ENCODE data around the gene LDLR.
A peak's percentile ranks its signal among the peaks of the same experiment; 100 is the strongest.
"Not testable (repeated sequence)": the region's sequence is repeated elsewhere in the genome, so short reads cannot be mapped to it uniquely, and the experiment has no call there.

Gene LDLR

DNA sequence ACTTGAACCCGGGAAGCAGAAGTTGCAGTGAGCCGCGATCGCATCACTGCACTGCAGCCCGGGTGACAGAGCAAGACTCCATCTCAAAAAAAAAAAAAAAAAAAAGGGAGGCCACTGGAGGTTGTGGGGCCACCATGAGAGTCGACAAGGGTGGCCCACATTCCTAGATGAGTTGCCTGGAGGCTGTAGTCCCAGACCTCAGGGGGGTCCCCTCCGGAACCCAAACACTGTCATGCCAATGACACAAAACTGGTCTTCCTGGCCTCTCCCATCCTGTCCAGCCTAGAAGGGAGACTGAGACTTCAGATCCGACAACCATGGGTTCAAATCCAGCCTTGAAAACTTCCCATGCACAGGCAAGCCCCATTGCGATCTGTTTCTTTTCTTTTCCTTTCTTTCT is 51.6 kb downstream of the LDLR start:
- no peak for DNase-seq (ENCODE audit: low read depth in 2 of 2)

DNA sequence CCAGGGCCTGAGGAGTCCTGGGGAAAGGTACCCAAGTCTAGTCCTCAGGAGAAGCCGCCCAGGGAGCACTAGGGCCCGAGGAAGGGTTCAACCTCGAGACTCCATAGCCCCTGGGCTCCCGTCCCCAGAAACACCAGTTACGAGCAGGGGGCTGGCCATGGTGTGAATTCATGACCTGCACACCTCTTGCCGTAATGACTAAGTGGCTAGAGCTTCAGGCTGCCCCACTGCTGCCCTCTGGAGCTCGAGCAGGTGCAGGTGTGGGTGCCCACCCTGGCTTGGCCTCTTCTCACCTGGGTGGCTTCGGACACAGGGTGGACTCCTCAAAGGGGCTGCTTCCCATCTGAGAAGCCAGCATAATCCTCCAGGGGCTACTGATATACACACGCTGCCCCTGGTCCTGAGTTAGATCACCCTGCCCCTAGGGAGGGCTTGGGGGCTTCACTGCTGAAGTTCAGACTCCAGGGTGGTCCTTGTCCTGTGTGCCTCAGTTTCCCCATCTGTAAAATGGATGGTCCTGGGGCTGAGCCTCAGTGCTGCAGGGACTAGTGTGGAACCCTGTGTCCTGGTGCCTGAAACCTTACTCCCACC is 52.8 kb downstream of the LDLR start:
- no peak for DNase-seq (ENCODE audit: low read depth in 2 of 2)

DNA sequence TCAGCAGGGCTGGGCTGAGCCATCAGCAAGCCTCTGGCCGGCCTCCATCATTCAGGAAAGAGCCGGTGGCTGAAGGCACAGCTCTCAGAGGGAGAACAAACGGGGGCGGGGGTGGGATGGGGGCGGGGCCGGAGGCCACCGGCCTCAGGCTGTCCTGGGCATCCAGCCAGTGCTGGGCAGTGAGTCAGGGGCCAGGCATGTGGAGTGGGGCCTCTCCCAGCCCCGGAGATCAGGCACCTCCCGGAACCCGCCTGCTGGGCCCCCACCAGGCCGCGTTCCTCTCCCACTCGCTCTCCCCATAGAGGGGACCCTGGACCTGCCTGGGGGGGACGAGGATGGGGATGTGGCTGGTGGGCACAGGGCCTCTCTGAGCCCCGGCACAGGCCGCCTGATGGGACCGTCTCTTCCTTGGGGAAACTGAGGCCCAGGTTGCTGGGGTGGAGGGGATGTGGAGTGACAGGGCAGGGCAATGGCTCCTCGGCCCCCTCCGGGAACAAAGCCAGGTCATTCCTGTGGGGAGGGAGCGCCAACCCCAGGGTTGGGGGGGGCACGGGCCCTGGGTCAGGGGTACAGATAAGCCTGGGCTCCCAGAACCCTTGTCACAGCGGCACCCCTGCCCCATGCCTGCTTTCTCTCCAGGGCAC is 53.4 kb downstream of the LDLR start:
- no peak for DNase-seq (ENCODE audit: low read depth in 2 of 2)

DNA sequence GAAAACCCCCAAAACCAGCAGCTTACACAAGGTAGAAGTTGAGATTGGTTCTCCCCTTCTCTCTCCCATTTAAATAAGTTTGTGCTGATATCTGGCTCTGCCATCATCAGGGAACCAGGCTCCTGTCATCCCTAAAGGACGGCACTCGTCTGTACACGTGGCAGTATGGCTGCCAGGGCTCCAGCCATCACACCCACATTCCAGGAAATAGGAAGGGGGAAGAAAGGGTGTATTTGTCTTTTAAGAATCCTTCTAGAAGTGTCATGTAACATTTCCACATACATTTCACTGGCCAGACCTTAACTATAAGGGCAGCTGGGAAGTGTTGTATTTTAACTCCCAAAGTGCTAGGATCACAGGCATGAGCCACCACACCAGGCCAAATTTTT is 56.3 kb downstream of the LDLR start:
- DNase-seq (ENCODE audit: low read depth in 2 of 2) = no peak

DNA sequence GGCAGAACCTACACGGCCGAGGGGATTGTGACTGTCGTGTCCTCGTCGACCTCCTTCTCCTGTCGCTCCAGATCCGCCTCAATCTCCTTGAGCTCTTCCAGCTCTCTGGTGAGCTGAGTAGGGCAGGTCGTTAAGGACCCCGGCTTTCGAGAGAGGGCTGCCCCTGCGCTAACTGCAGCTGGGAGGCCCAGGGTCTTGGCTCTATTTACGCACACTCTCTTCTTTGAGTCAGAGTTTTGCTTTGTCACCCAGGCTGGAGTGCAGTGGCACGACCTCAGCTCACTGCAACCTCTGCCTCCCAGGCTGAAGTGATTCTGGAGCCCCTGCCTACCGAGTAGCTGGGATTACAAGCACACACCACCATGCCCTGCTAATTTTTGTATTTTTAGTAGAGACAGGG is 58.7 kb downstream of the LDLR start:
- no peak for DNase-seq (ENCODE audit: low read depth in 2 of 2)

DNA sequence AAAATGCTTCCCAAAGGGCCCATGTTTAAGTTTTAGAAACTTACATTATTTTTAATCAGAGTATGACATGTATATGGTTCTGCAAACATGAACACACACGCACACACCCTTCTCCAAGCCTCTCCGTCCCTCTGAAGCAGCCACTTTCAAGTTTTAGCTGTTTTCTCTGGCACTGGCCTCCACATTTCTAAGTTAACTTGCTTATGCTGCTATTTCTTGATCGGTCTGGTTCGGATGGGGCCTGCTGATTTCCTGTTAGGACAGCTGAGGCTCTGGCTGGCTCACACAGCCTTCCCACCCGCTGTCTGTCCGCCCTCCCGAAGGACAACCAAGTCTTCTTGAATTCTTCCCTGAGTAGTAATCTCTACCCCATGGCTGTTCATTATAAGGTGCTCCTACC is 61.9 kb downstream of the LDLR start:
- DNase-seq (ENCODE audit: low read depth in 2 of 2) = no peak

DNA sequence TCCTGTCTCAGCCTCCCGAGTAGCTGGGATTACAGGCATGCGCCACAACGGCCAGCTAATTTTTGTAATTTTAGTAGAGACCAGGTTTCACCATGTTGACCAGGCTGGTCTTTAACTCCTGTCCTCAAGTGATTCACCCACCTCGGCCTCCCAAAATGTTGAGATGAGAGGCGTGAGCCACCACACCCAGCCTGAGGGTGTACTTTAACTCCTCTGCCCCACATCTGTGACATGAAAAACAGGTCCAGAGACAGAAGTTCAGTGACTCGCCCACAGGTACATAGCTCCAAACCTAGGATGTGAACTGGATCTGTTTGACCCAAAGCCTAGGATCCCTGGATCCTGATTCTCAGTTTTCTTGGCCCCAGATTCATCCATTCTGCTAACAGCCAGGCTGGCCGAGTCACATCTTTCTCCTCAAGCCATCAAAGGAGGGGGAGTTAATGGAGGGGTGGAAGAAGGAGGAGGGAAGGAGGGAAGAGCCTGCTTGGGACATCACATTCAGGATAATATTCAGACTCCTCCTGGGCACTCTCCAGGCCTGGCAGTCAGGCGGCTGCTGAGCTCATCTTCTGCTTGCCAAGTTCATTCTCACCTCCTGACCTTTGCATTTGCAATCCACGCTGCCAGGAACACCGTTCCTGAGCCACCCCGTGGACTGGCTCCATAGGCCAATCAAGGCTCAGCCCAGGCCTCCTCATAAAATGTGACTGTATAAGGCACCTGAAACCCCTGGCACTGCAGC is 63.2 kb downstream of the LDLR start:
- DNase-seq (ENCODE audit: low read depth in 2 of 2) = no peak

DNA sequence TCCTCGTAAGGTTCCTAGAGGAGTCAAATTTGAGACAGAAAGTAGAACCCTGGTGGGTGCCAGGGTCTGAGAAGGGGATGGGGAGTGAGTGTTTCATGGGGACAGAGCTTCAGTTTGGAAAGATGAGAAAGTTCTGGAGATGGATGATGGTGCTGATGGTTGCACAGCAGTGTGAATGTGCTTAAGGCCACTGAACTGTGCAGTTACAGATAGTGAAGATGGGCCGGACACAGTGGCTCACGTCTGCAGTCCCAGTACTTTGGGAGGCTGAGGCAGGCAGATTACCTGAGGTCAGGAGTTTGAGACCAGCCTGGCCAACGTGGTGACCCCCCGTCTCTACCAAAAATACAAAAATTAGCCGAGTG is 65.4 kb downstream of the LDLR start:
- DNase-seq (ENCODE audit: low read depth in 2 of 2) = no peak

DNA sequence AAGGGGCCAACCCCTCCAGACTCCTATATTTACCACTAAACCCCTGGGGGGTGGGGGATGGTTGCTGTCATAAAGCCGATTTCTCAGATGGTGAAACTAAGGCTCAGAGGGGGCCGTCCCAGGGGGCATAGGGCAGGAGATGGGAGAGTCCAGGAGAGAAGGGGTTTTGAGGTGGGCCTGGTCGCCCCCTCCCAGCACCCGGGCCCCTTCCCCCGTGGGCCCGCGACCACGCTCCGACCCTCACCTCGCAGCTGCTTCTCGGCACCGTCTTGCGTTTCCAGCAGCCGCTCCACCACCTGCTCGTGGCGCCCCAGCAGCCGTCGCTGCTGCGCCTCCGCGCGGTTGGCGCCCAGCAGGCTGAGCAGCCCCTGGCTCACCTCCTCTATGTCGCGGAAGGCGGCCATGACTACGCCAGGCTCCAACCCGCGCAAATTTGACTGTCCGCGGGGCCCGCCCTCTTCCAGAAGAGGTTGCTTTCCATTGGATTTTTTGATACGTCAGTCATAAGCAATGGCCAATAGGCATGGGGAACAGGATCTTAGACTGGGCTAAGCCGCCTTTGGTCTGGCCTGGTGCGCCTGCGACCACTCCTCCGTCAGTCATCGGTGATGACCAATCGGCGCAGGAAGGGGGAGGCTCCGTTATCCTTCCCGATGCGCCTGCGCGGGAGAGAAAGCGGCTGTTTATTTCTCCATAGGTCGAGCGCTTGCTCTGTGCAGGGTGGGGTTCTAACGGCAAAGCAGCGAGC is 66.3 kb downstream of the LDLR start, which contains the start of gene SPC24:
Gene SPC24 (minus strand): TSS at position 410 of the 748 bp plus-strand sequence. CDS start 6 bp downstream, at position 404.
- peak; percentile 80 to 83 for DNase-seq (ENCODE audit: low read depth in 2 of 2)

DNA sequence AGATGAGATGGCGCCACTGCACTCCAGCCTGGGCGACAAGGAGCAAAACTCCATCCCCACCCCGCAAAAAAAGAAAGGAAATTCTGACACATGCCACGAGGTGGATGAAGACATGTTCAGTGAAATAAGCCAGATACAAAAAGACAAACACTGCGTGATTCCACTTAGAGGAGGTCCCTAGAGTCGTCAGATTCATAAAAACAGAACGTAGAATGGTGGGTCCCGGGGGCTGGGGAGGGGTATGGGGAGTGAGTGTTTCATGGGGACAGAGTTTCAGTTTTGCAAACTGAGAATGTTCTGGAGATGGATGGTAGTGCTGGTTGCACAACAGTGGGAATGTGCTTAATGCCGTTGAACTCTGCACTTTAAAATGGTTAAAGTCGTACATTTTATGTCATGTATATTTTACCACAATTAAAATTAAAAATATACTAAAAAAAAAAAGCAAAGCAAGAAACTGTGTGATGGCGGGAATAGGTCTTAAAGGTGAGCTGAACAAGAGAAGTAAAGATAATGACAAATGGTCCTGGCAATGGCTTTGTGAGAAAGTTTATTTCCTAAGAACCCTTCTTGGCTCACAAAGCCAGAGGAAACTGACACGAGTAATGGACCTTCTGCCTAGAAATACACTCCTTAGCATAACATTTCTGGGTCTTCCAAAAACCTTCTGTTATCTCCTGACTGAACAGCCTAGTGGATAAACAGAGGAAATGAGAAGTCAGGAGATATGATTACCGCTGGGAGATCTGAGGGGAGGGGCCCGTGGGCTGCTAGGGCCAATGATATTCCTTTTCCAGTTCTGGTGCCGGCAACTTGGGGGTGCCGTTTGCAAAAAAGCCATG is 70.6 kb downstream of the LDLR start:
- no peak for DNase-seq (ENCODE audit: low read depth in 2 of 2)

DNA sequence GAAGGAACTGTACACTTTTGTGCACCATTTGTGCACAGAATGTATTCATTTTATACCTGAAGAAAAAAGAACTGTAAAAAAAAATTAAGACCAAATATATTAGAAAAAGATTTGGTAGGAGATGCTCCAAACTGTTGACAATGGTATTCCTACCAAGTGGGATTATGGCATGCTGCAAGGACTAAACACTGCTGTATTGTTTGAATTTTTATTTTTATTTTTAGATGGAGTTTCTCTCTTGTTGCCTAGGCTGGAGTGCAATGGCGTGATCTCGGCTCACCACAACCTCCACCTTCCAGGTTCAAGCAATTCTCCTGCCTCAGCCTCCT is 71.1 kb downstream of the LDLR start:
- not testable (repeated sequence) for DNase-seq (ENCODE audit: low read depth in 2 of 2)

DNA sequence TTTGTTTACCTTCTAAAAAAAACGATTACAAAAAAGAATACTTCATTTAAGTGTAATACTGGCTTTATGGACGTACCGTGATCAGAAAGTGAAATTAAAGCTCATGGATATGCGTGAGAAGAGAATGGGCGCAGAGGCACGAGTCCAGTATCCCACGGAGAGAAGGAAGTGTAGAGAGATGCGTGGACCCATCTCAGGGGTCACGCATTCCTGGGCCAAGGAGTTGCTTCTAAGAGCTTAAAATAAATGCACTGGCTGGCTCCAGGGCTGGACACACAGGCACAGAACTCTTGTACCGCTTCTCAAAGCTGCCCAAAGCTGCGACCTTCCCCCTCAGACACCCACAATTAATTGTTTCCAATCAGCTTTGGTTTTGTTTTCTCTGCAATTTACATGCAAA is 75.0 kb downstream of the LDLR start:
- no peak for DNase-seq (ENCODE audit: low read depth in 2 of 2)

DNA sequence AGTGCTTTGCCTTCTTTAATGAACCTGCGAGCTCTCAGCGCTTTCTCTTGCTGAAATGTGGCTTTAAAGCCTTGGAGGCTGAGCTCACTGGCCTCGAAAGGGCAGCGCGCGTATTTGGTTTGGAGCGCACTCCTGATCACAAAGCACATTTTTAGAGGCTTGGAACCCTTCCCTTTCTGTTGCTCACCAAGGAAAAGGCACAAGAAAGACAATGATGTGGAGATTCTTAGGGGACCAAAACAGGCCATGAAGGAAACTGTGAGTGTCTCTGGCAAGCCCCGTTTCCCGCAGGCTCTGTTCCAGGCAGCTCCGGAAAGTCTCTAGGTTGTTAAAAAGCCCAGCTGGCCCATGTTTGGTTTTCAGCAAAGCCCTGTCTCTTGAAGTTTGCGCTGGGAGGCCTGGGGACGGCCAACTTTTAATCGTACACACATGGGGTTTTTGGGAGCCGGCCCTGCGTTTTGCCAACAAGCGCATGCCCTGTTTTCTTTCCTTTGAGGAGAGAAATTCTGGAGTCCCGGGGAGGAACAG is 75.7 kb downstream of the LDLR start:
- DNase-seq (ENCODE audit: low read depth in 2 of 2) = no peak

DNA sequence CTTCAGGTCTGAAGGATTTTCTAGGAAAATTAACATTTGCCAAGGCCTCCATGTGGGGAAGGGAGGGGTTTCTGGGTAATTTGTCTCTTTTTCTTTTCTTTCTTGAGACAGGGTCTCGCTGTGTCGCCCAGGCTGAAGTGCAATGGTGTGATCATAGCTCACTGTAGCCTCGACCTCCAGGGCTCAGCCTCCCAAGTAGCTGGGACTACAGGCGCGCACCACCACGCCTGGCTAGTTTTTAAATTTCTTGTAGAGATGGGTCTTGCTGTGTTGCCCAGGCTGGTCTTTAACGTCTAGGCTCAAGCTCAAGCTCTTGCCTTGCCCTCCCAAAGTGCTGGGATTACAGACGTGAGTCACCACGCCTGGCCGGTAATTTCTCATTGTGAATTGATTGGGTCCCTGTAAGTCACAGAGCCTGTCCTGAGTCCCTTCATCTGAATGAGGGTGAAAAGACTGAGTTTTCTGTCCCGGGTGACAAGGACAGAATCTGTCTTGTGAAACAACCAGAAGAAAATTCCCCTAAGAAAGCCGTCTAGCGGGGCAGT is 76.3 kb downstream of the LDLR start:
- no peak for DNase-seq (ENCODE audit: low read depth in 2 of 2)

DNA sequence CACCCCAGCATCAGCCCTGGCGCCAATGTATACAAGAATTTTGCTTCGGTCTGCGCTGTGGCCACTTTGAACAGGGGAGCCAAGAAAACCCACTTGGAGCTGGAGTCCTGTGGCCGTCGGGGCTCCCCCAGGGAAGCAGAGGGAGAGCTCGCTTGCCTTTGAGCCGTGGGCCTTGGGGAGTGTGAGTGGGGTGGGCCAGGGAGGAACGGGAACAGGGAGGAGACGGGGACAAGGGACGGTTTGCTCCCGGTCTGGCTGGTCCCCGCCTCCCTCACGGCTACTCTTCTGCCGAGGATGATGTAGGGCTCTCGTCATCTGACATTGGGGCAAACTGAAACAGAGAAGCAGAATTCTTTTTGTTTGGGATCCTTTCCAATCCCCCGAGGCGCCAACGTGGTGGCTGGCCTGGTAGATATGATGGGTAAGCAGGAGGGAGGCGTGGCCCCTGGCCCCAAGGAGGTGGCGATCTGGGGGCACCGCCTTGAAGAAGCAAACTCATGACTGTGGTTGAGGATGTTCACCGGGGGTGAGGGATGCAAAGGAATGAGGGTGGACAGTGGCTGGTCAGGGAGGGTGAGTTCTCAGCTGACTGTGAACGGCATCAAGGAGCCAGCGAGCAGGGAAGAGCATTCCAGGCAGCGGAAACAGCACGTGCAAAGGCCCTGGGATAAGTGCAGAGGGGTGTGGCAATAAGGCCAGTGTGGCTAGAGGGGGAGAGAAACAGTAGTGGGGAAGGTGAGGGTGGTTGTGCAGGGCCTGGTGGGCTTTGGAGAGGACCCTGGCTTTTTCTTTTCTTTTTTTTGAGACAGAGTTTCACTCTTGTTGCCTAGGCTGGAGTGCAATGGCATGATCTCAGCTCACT is 77.2 kb downstream of the LDLR start:
- no peak for DNase-seq (ENCODE audit: low read depth in 2 of 2)

DNA sequence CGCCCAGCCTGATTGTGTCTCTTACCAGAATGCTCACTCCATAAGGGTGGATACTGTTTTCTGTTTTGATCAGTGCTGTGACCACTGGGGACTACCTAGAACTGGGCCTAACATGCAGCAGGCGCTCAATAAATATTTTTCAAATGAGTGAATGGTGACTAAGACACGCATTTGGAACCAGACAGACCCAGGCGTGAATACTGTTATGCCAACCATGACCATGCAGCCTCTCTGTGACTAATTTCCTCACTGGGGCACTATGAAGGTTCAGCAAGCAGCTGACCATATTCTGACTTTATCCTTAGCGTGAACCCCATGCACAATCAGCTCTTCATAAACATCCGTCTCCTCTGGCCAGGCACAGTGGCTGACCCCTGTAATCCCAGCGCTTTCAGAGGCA is 79.3 kb downstream of the LDLR start:
- no peak for DNase-seq (ENCODE audit: low read depth in 2 of 2)

DNA sequence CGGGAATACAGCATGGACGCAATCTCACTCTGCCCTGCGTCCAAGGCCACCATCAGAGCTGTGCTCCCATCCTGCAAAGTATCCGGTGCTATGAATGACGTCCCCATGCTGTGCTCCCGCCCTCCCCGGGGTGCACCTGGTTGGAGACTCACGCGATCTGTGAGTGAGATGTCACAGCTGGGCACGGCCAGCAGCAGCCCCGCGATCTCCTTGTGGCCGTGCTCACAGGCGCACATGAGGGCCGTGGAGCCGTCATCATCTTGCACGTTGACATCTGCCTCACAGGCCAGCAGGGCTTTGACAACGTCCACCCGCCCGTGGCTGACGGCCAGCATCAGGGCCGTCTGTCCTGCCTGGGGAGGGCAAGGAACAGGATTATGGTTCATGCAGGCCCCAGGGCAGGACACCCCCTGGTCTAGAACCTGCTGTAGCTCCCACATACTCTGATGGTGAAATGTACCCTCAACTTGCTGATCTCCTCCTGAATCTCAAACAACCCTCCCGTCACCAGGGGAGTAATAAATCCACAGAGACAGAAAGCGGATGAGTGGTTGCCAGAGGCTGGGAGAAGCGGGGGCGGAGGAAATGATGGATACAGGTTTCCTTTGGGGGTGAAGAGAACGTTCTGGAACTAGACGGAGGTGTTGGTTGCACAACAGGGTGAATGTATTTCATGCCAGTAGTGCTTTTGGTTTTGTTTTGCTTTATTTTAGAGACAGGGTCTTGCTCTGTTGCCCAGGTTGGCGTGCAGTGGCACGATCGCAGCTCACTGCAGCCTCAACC is 80.8 kb downstream of the LDLR start:
- DNase-seq (ENCODE audit: low read depth in 2 of 2) = no peak

DNA sequence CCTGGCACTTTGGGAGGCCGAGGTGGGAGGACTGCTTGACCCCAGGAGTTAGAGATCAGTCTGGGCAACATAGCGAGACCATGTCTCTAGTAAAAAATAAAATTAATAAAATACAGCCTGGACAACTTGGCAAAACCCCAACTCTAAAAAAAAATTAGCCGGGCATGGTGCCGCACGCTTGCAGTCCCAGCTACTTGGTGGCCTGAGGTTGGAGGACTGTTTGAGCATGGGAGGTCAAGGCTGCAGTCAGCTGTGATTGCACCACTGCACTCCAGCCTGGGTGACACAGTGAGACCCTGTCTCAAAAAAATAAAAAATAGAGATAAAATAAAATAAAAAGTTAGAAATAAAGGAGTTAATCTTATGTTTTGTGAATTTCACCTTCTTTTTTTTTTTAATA is 81.9 kb downstream of the LDLR start:
- no peak for DNase-seq (ENCODE audit: low read depth in 2 of 2)

DNA sequence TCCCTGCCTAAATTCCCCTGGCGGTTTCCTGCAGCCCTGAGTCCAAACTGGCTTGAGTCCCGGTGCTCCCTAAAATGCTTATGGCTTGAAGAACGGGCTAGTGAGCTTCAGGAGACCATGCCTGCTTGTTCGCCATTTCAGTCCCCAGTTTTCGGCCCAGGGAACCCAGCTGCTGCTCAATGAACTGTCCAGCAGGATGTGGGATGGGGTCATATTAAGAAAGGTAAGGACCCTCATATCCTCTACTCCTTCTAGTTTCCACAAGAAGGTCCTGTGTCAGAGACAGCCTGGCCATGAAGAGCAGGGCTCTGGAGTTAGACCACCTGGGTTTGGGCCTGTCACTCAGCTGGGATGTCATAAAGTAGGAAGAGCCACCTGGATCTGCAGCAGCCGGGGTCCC is 83.3 kb downstream of the LDLR start:
- no peak for DNase-seq (ENCODE audit: low read depth in 2 of 2)

Data from activated CD8-positive, alpha-beta memory T cell treated with anti-CD3 and anti-CD28 coated beads for 4 hours (primary cell).